Fibroblast of skin of back (primary cell): ENCODE measurements around the gene CD24. TPM values are rescaled to one million over a fixed set of nuclear protein-coding genes. Genes with fewer than 3 reads are reported as not detected.
A peak's percentile ranks its signal among the peaks of the same experiment; 100 is the strongest.
"Not testable (repeated sequence)": the region's sequence is repeated elsewhere in the genome, so short reads cannot be mapped to it uniquely, and the experiment has no call there.

Source experiments
- DNase-seq: peaks from one replicate; pipeline ENCODE4 v3.0.0-alpha.2; 2013
- polyA plus RNA-seq, 2 experiments: library from polyadenylated mRNA; unstranded; fragments of 120-200 nt; gene quantifications; one replicate each; pipeline ENCODE4 v1.2.1, GENCODE V29; 2013; ENCODE audit not compliant: insufficient read length in 2 of 2

CD24 gene
- 0.37 TPM for polyA plus RNA-seq (2013, experiment 1 of 2; ENCODE audit: insufficient read length)
- 0.75 TPM for polyA plus RNA-seq (2013, experiment 2 of 2; ENCODE audit: insufficient read length)

- DNase-seq, result no peak
Observed at GRCh38 chr6:106974336-106974998, at the start of gene CD24. Gene CD24 (minus strand): TSS chr6:106974729. CDS start chr6:106974646, 83 bp downstream.

GRCh38 chr6:107021446-107022185 lies 47.1 kb upstream of the CD24 start:
- DNase-seq, result no peak

- no peak for DNase-seq
Observed at GRCh38 chr6:107020239-107020638, 45.7 kb upstream of the CD24 start.

GRCh38 chr6:107019628-107020027 lies 45.1 kb upstream of the CD24 start:
- not testable (repeated sequence) for DNase-seq

- no peak for DNase-seq
Observed at GRCh38 chr6:107019047-107019446, 44.5 kb upstream of the CD24 start.

GRCh38 chr6:107009499-107009898 lies 35.0 kb upstream of the CD24 start:
- DNase-seq, result no peak

GRCh38 chr6:106997392-106998158 lies 23.0 kb upstream of the CD24 start:
- peak; percentile 38 for DNase-seq

- no peak for DNase-seq
Observed at GRCh38 chr6:106995640-106996039, 21.1 kb upstream of the CD24 start.

- not testable (repeated sequence) for DNase-seq
Observed at GRCh38 chr6:106989737-106990136, 15.2 kb upstream of the CD24 start.

GRCh38 chr6:106988664-106989063 lies 14.1 kb upstream of the CD24 start:
- DNase-seq, result no peak

- peak; percentile 39 for DNase-seq
Observed at GRCh38 chr6:106981926-106982325, 7.4 kb upstream of the CD24 start.

- DNase-seq, result no peak
Observed at GRCh38 chr6:106980926-106981325, 6.4 kb upstream of the CD24 start.

- peak; percentile 72 for DNase-seq
Observed at GRCh38 chr6:106979435-106979884, 4.9 kb upstream of the CD24 start.

GRCh38 chr6:106977246-106977645 lies 2.7 kb upstream of the CD24 start:
- DNase-seq, result no peak

- DNase-seq, result no peak
Observed at GRCh38 chr6:106976270-106976669, 1.7 kb upstream of the CD24 start.

- no peak for DNase-seq
Observed at GRCh38 chr6:106975738-106976064, 1.2 kb upstream of the CD24 start.

- DNase-seq, result peak; percentile 11
Observed at GRCh38 chr6:106974999-106975737, 639 bp upstream of the CD24 start.

GRCh38 chr6:106973836-106974335 lies 643 bp downstream of the CD24 start:
- DNase-seq, result no peak

GRCh38 chr6:106973018-106973835 lies 1.3 kb downstream of the CD24 start:
- DNase-seq, result no peak

- no peak for DNase-seq
Observed at GRCh38 chr6:106972500-106972899, 2.0 kb downstream of the CD24 start.

GRCh38 chr6:106970769-106971168 lies 3.8 kb downstream of the CD24 start:
- not testable (repeated sequence) for DNase-seq
